SK-N-SH (cell line): ENCODE results near the gene SFI1.

ENCODE experiments used
- CHD2 ChIP-seq: fragments of 150-350 bp; IDR thresholded peaks from 2 replicates; pipeline ENCODE4 v1.6.1; 2018; ENCODE audit warnings: low read length; ENCODE audit not compliant: partially characterized antibody
- CTCF ChIP-seq: fragments of 200-600 bp; sonication (generic); IDR thresholded peaks from 2 replicates; pipeline ENCODE4 v1.6.1; 2017; ENCODE audit warnings: antibody characterized with exemption, mild to moderate bottlenecking, moderate library complexity
- EP300 ChIP-seq, 2 experiments: IDR thresholded peaks; 2 replicates each; pipeline versions ENCODE4 v1.4.0 to v1.6.1; 2012; ENCODE audit warnings: borderline replicate concordance in 1 of 2, low read depth in 1 of 2, low read length in 1 of 2
- EZH2phosphoT487 ChIP-seq: fragments of 200-600 bp; sonication (generic); IDR thresholded peaks from 2 replicates; pipeline ENCODE4 v1.6.1; 2017; ENCODE audit warnings: low read depth, mixed run types, mild to moderate bottlenecking, antibody characterized with exemption, moderate library complexity, borderline replicate concordance
- GABPA ChIP-seq: IDR thresholded peaks from 2 replicates; pipeline ENCODE4 v1.4.0; 2012; ENCODE audit warnings: low read depth, mild to moderate bottlenecking
- IRF3 ChIP-seq: fragments of 150-350 bp; IDR thresholded peaks from 2 replicates; pipeline ENCODE4 v1.6.1; 2016; ENCODE audit warnings: mild to moderate bottlenecking, low read depth, low read length
- MAX ChIP-seq: IDR thresholded peaks from 2 replicates; pipeline ENCODE4 v1.4.0; 2012; ENCODE audit warnings: low read depth
- MXI1 ChIP-seq: IDR thresholded peaks from 2 replicates; pipeline ENCODE4 v1.6.1; 2012; ENCODE audit warnings: mild to moderate bottlenecking, low read depth, low read length, improper control_type of control experiment
- NFIC ChIP-seq: IDR thresholded peaks from 2 replicates; pipeline ENCODE4 v1.4.0; 2012; ENCODE audit warnings: borderline replicate concordance
- RFX5 ChIP-seq: IDR thresholded peaks from 2 replicates; pipeline ENCODE4 v1.6.1; 2012; ENCODE audit warnings: mild to moderate bottlenecking, improper control_type of control experiment, low read length
- USF2 ChIP-seq: fragments of 150-350 bp; IDR thresholded peaks from 2 replicates; pipeline ENCODE4 v1.6.1; 2017; ENCODE audit warnings: antibody characterized with exemption, low read length, low read depth, borderline replicate concordance
- YY1 ChIP-seq: IDR thresholded peaks from 2 replicates; pipeline ENCODE4 v1.4.0; 2012; ENCODE audit warnings: low read depth, mild to moderate bottlenecking
- TF ChIP-seq, protein P1 (sequence below): IDR thresholded peaks from 2 replicates; pipeline ENCODE4; 2012
- TF ChIP-seq, protein P2 (sequence below): IDR thresholded peaks from 2 replicates; pipeline ENCODE4 v1.6.1; 2012; ENCODE audit warnings: mild to moderate bottlenecking, low read depth, low read length, moderate library complexity

GRCh38 chr22:31625661-31626426, 129.5 kb downstream of the SFI1 start:
- TF ChIP-seq CTCF (no peak), USF2 (no peak), RFX5 (no peak), MXI1 (no peak), EZH2phosphoT487 (no peak), YY1 (no peak), IRF3 (no peak), GABPA (no peak), MAX (no peak), EP300 (IDR thresholded peaks at IDR 0.05; ENCODE audit: borderline replicate concordance in 1 of 2, low read depth in 1 of 2, low read length in 1 of 2) (no peak), CHD2 (no peak), NFIC (no peak)
- TF ChIP-seq, protein P1, sequence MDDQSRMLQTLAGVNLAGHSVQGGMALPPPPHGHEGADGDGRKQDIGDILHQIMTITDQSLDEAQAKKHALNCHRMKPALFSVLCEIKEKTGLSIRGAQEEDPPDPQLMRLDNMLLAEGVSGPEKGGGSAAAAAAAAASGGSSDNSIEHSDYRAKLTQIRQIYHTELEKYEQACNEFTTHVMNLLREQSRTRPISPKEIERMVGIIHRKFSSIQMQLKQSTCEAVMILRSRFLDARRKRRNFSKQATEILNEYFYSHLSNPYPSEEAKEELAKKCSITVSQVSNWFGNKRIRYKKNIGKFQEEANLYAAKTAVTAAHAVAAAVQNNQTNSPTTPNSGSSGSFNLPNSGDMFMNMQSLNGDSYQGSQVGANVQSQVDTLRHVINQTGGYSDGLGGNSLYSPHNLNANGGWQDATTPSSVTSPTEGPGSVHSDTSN: no peak
- TF ChIP-seq, protein P2, sequence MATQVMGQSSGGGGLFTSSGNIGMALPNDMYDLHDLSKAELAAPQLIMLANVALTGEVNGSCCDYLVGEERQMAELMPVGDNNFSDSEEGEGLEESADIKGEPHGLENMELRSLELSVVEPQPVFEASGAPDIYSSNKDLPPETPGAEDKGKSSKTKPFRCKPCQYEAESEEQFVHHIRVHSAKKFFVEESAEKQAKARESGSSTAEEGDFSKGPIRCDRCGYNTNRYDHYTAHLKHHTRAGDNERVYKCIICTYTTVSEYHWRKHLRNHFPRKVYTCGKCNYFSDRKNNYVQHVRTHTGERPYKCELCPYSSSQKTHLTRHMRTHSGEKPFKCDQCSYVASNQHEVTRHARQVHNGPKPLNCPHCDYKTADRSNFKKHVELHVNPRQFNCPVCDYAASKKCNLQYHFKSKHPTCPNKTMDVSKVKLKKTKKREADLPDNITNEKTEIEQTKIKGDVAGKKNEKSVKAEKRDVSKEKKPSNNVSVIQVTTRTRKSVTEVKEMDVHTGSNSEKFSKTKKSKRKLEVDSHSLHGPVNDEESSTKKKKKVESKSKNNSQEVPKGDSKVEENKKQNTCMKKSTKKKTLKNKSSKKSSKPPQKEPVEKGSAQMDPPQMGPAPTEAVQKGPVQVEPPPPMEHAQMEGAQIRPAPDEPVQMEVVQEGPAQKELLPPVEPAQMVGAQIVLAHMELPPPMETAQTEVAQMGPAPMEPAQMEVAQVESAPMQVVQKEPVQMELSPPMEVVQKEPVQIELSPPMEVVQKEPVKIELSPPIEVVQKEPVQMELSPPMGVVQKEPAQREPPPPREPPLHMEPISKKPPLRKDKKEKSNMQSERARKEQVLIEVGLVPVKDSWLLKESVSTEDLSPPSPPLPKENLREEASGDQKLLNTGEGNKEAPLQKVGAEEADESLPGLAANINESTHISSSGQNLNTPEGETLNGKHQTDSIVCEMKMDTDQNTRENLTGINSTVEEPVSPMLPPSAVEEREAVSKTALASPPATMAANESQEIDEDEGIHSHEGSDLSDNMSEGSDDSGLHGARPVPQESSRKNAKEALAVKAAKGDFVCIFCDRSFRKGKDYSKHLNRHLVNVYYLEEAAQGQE: no peak
